Liver (tissue), 9 donors: Measurements from ENCODE around the gene TEX53. TPM values are rescaled to one million over a fixed set of nuclear protein-coding genes. Genes with fewer than 3 reads are reported as not detected.
A peak's percentile ranks its signal among the peaks of the same experiment; 100 is the strongest.

Experiments
- DNase-seq: peaks from one replicate; pipeline ENCODE4 v3.0.0-alpha.2; 2017; ENCODE audit warnings: low spot score
- H3K27ac ChIP-seq, 2 donors: one replicate each; pipeline ENCODE4 v1.7.0; 2013; ENCODE audit warnings: inconsistent platforms in 2 of 2, low read length in 2 of 2, control low read depth in 1 of 2, low read depth in 1 of 2, mild to moderate bottlenecking in 1 of 2
- H3K27me3 ChIP-seq, 4 donors: one replicate each; pipeline versions ENCODE4 v1.6.1 to v1.7.0; 2013; ENCODE audit warnings: low read length in 3 of 4, inconsistent platforms in 1 of 4, mild to moderate bottlenecking in 1 of 4, moderate library complexity in 1 of 4; ENCODE audit not compliant: control insufficient read depth in 4 of 4, insufficient read depth in 4 of 4
- H3K36me3 ChIP-seq, 4 donors: one replicate each; pipeline versions ENCODE4 v1.6.1 to v1.7.0; 2013; ENCODE audit warnings: low read length in 3 of 4, mild to moderate bottlenecking in 3 of 4, low read depth in 1 of 4, moderate library complexity in 1 of 4; ENCODE audit not compliant: control insufficient read depth in 4 of 4, insufficient read depth in 3 of 4
- H3K4me1 ChIP-seq, 4 donors: one replicate each; pipeline versions ENCODE4 v1.6.1 to v1.7.0; 2013; ENCODE audit warnings: low read length in 3 of 4, mild to moderate bottlenecking in 3 of 4, moderate library complexity in 1 of 4; ENCODE audit not compliant: control insufficient read depth in 4 of 4, insufficient read depth in 4 of 4
- H3K4me3 ChIP-seq, 3 donors: one replicate each; pipeline versions ENCODE4 v1.6.1 to v1.7.0; 2013; ENCODE audit warnings: low read length in 3 of 3, control low read depth in 1 of 3, low read depth in 1 of 3, mild to moderate bottlenecking in 1 of 3
- H3K9ac ChIP-seq, 2 donors: one replicate each; pipeline ENCODE4 v1.7.0; 2013; ENCODE audit warnings: low read length in 2 of 2, mild to moderate bottlenecking in 2 of 2, moderate library complexity in 2 of 2, control low read depth in 1 of 2, low read depth in 1 of 2
- H3K9me3 ChIP-seq, 4 donors: one replicate each; pipeline versions ENCODE4 v1.6.1 to v1.7.0; 2013; ENCODE audit warnings: low read length in 3 of 4; ENCODE audit not compliant: control insufficient read depth in 4 of 4
- ATF3 ChIP-seq: IDR thresholded peaks from 2 replicates; pipeline ENCODE4 v1.6.1; 2016; ENCODE audit warnings: antibody characterized with exemption
- CTCF ChIP-seq: fragments of 150-350 bp; IDR thresholded peaks from 2 replicates; pipeline ENCODE4 v1.5.1; 2017; ENCODE audit warnings: improper control_type of control experiment, low read depth, low read length; ENCODE audit not compliant: missing input control
- EGR1 ChIP-seq, 2 donors: IDR thresholded peaks; 2 replicates each; pipeline ENCODE4 v1.6.1; 2016 to 2018; ENCODE audit warnings: antibody characterized with exemption in 2 of 2, low read depth in 2 of 2
- FOXA1 ChIP-seq: IDR thresholded peaks from 2 replicates; pipeline ENCODE4 v1.6.1; 2016; ENCODE audit warnings: antibody characterized with exemption
- FOXA2 ChIP-seq: IDR thresholded peaks from 2 replicates; pipeline ENCODE4 v1.6.1; 2016; ENCODE audit warnings: antibody characterized with exemption
- GABPA ChIP-seq, 2 donors: IDR thresholded peaks in 1 of 2; conservative IDR thresholded peaks in 1 of 2; 2 replicates each; pipeline ENCODE4 v1.6.1; 2016; ENCODE audit warnings: antibody characterized with exemption in 2 of 2, mild to moderate bottlenecking in 1 of 2, moderate library complexity in 1 of 2
- HNF4A ChIP-seq, 2 donors: conservative IDR thresholded peaks; 2 replicates each; pipeline ENCODE4 v1.6.1; 2016; ENCODE audit warnings: antibody characterized with exemption in 2 of 2, mild to moderate bottlenecking in 2 of 2
- HNF4G ChIP-seq: IDR thresholded peaks from 2 replicates; pipeline ENCODE4 v1.6.1; 2016; ENCODE audit warnings: antibody characterized with exemption
- JUND ChIP-seq, 2 donors: IDR thresholded peaks; 2 replicates each; pipeline ENCODE4 v1.6.1; 2016; ENCODE audit warnings: antibody characterized with exemption in 2 of 2
- MAX ChIP-seq: IDR thresholded peaks from 2 replicates; pipeline ENCODE4 v1.6.1; 2016; ENCODE audit warnings: antibody characterized with exemption
- NR2F2 ChIP-seq: IDR thresholded peaks from 2 replicates; pipeline ENCODE4 v1.6.1; 2016; ENCODE audit warnings: antibody characterized with exemption
- RAD21 ChIP-seq, 2 donors: IDR thresholded peaks; 2 replicates each; pipeline ENCODE4 v1.6.1; 2016; ENCODE audit warnings: antibody characterized with exemption in 2 of 2, mild to moderate bottlenecking in 2 of 2
- REST ChIP-seq: IDR thresholded peaks from 2 replicates; pipeline ENCODE4 v1.6.1; 2016; ENCODE audit warnings: antibody characterized with exemption, mild to moderate bottlenecking
- RXRA ChIP-seq, 2 donors: IDR thresholded peaks; 2 replicates each; pipeline ENCODE4 v1.6.1; 2017 to 2018; ENCODE audit warnings: antibody characterized with exemption in 2 of 2, mild to moderate bottlenecking in 1 of 2
- SP1 ChIP-seq: IDR thresholded peaks from 2 replicates; pipeline ENCODE4 v1.6.1; 2018; ENCODE audit warnings: antibody characterized with exemption, mild to moderate bottlenecking
- TAF1 ChIP-seq: conservative IDR thresholded peaks from 2 replicates; pipeline ENCODE4 v1.6.1; 2016; ENCODE audit warnings: antibody characterized with exemption, mild to moderate bottlenecking
- YY1 ChIP-seq: IDR thresholded peaks from 2 replicates; pipeline ENCODE4 v1.6.1; 2016; ENCODE audit warnings: antibody characterized with exemption, mild to moderate bottlenecking
- ZBTB33 ChIP-seq: IDR thresholded peaks from 2 replicates; pipeline ENCODE4 v1.6.1; 2016; ENCODE audit warnings: antibody characterized with exemption
- polyA plus RNA-seq, 2 donors: library from polyadenylated mRNA; stranded (reverse) in 1 of 2; unstranded in 1 of 2; fragments of 200-250 nt in 1 of 2; fragments of >200 nt in 1 of 2; fragmentation: Nextera tagmentation in 1 of 2; extraction: Ambion mirVana in 1 of 2; gene quantifications; one replicate each; pipeline versions ENCODE4 v1.2.1 to v1.2.3, GENCODE V29; 2013 to 2015
- total RNA-seq, 2 donors: library from RNA; depleted of rRNA; stranded (reverse); fragments of >200 nt; gene quantifications; one replicate each; pipeline ENCODE4 v1.2.3, GENCODE V29; 2014
- donor health status: healthy.
- donor health status: healthy.
- donor health status: healthy.
- donor health status: healthy.
- donor health status: healthy.

Gene TEX53
- total and polyA plus RNA-seq, 4 donors: not detected

GRCh38 chr9:114607671-114608524, 49.7 kb downstream of the TEX53 start (continued):
- TF ChIP-seq ATF3: no peak
- TF ChIP-seq FOXA2: no peak

GRCh38 chr9:114606597-114607207, 50.9 kb downstream of the TEX53 start:
- Histone ChIP-seq H3K27me3 (no peaks in the 10 kb centered on the region), H3K9me3 (no peaks in the 10 kb centered on the region), H3K4me3 (no peak overlapping the region), H3K36me3 (no peaks in the 10 kb centered on the region), H3K9ac (peak overlapping the region in 1 of 2 donors; percentile 12), H3K27ac (peak overlapping the region; percentile 62 to 82), H3K4me1 (peaks cover 3 to 35% (median 10%) of the 10 kb centered on the region in 4 donors)
- TF ChIP-seq NR2F2 (peak; percentile 51), FOXA2 (no peak), REST (peak; percentile 62), GABPA (IDR thresholded peaks at IDR 0.05 in 1 of 2, conservative IDR thresholded peaks at IDR 0.05 in 1 of 2) (no peak), HNF4G (no peak), EGR1 (IDR thresholded peaks at IDR 0.05; ENCODE audit: low read depth in 2 of 2) (peak in 1 of 2 donors; percentile 58), TAF1 (no peak), ATF3 (peak; percentile 33), YY1 (peak; percentile 23), RAD21 (IDR thresholded peaks at IDR 0.05) (peak; percentile 40 to 46), ZBTB33 (peak; percentile 87), CTCF (no peak), HNF4A (conservative IDR thresholded peaks at IDR 0.05) (peak; percentile 83 to 92), FOXA1 (no peak), RXRA (IDR thresholded peaks at IDR 0.05) (peak; percentile 88 to 95), MAX (peak; percentile 72), JUND (IDR thresholded peaks at IDR 0.05) (peak; percentile 60 to 92), SP1 (peak; percentile 68)
- no peak for DNase-seq
